ENCODE data around the gene MAMDC4.

MAMDC4 gene

DNA sequence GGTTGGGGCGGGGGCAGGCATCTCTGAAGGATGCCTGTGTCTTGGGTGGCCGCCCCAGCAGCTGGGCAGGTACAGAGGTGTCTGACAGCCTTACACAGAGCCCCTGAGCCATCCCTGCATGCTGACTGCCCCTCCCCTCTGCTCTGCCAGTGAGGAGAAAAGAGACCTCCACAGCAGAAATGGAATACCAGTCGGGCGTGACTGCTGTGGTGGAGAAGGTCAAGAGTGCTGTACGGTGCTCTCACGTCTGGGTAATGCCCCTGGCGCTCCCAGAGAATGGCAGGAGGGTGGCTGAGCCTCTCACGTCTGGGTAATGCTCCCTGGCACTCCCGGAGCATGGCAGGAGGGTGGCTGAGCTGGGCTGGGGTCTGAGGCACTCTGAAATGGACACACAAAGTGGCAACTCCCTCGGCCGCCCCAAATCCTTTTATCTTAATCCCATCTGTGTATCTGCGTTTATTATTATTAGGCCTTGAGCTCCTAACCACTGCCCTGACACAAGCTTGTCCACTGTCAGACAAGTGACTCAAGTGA lies 46.9 kb upstream of the MAMDC4 start:
- no peak overlapping the region for H3K4me2 ChIP-seq (ENCODE audit: low read length)
- no peak overlapping the region for H3K27ac ChIP-seq (ENCODE audit: low read depth, low read length)
- no peak for DNase-seq
- H2BK5ac ChIP-seq (ENCODE audit: low read depth, low read length, poor library complexity): no peak overlapping the region
- H3K79me2 ChIP-seq (ENCODE audit: control insufficient read depth, insufficient read depth, low read length, poor library complexity): peaks cover 17% of the 10 kb centered on the region
- H2AFZ ChIP-seq (ENCODE audit: insufficient read depth, low read length, poor library complexity): no peak overlapping the region
- no peak overlapping the region for H3K23ac ChIP-seq (ENCODE audit: low read length)
- WGBS (ENCODE audit: extremely low coverage, insufficient coverage, insufficient read length): no CpG with 5 or more reads among the region's 12 CpGs
- H2BK12ac ChIP-seq (ENCODE audit: low read length): no peak overlapping the region
- H2AK5ac ChIP-seq (ENCODE audit: low read length): no peak overlapping the region
- H3K79me1 ChIP-seq (ENCODE audit: low read length): peaks cover 21% of the 10 kb centered on the region
- no peaks in the 10 kb centered on the region for H3K9me3 ChIP-seq (ENCODE audit: insufficient read depth, low read depth, low read length)
- peaks cover 12 to 20% of the 10 kb centered on the region in 2 experiments for H3K36me3 ChIP-seq (ENCODE audit: control insufficient read depth in 1 of 2, insufficient read depth in 2 of 2, low read length in 2 of 2)
- H3K4me3 ChIP-seq (ENCODE audit: low read depth, low read length): no peak overlapping the region
- no peaks in the 10 kb centered on the region for H3K27me3 ChIP-seq (ENCODE audit: insufficient read depth, low read length)
- H3K9ac ChIP-seq (ENCODE audit: low read length): no peak overlapping the region
- H3K14ac ChIP-seq (ENCODE audit: low read length): no peak overlapping the region
- peaks cover 15 to 22% of the 10 kb centered on the region in 2 experiments for H3K4me1 ChIP-seq (ENCODE audit: control insufficient read depth in 1 of 2, insufficient read depth in 2 of 2, low read length in 2 of 2)
- H2BK120ac ChIP-seq (ENCODE audit: insufficient read depth, low read length, poor library complexity): no peak overlapping the region
- no peak overlapping the region for H4K8ac ChIP-seq (ENCODE audit: low read depth, low read length)
- no peak overlapping the region for H4K91ac ChIP-seq (ENCODE audit: low read depth, low read length)
- H3K4ac ChIP-seq (ENCODE audit: low read depth, low read length): no peak overlapping the region
- no peak overlapping the region for H3K18ac ChIP-seq (ENCODE audit: low read length)
- H4K12ac ChIP-seq (ENCODE audit: low read depth, low read length): no peak overlapping the region

DNA sequence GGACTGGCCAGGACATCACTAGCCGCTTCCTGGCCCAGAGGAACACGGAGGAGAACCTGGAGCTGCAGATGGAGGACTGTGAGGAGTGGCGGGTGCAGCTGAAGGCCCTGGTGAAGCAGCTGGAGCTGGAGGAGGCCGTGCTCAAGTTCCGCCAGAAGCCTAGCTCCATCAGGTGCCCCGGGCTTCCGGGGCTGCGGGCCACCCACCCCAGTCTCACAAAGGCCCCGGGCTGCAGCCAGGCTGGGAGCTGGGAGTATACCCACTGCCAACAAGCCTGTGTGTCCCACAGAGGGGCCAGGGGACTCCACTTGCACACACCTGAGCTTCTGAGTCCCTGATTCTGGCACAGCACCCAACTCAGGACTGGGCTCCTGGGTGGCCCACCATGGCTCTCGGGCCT lies 46.1 kb upstream of the MAMDC4 start:
- no CpG with 5 or more reads among the region's 10 CpGs for WGBS (ENCODE audit: extremely low coverage, insufficient coverage, insufficient read length)
- Histone ChIP-seq H3K14ac (ENCODE audit: low read length) (no peak overlapping the region), H2AFZ (ENCODE audit: insufficient read depth, low read length, poor library complexity) (no peak overlapping the region), H3K23ac (ENCODE audit: low read length) (no peak overlapping the region), H3K4ac (ENCODE audit: low read depth, low read length) (no peak overlapping the region), H3K79me2 (ENCODE audit: control insufficient read depth, insufficient read depth, low read length, poor library complexity) (peaks cover 17% of the 10 kb centered on the region), H3K27ac (ENCODE audit: low read depth, low read length) (no peak overlapping the region), H4K91ac (ENCODE audit: low read depth, low read length) (no peak overlapping the region), H3K79me1 (ENCODE audit: low read length) (peaks cover 17% of the 10 kb centered on the region), H3K4me1 (ENCODE audit: control insufficient read depth in 1 of 2, insufficient read depth in 2 of 2, low read length in 2 of 2) (peaks cover 12 to 17% of the 10 kb centered on the region in 2 experiments), H3K4me2 (ENCODE audit: low read length) (no peak overlapping the region), H3K4me3 (ENCODE audit: low read depth, low read length) (no peak overlapping the region), H3K9ac (ENCODE audit: low read length) (no peak overlapping the region), H2BK120ac (ENCODE audit: insufficient read depth, low read length, poor library complexity) (no peak overlapping the region), H4K8ac (ENCODE audit: low read depth, low read length) (no peak overlapping the region), H4K12ac (ENCODE audit: low read depth, low read length) (no peak overlapping the region), H3K18ac (ENCODE audit: low read length) (no peak overlapping the region), H2AK5ac (ENCODE audit: low read length) (no peak overlapping the region), H2BK12ac (ENCODE audit: low read length) (no peak overlapping the region), H3K36me3 (ENCODE audit: control insufficient read depth in 1 of 2, insufficient read depth in 2 of 2, low read length in 2 of 2) (peaks cover 13 to 24% of the 10 kb centered on the region in 2 experiments), H2BK5ac (ENCODE audit: low read depth, low read length, poor library complexity) (no peak overlapping the region), H3K27me3 (ENCODE audit: insufficient read depth, low read length) (no peaks in the 10 kb centered on the region), H3K9me3 (ENCODE audit: insufficient read depth, low read depth, low read length) (no peaks in the 10 kb centered on the region)
- no peak for DNase-seq

DNA sequence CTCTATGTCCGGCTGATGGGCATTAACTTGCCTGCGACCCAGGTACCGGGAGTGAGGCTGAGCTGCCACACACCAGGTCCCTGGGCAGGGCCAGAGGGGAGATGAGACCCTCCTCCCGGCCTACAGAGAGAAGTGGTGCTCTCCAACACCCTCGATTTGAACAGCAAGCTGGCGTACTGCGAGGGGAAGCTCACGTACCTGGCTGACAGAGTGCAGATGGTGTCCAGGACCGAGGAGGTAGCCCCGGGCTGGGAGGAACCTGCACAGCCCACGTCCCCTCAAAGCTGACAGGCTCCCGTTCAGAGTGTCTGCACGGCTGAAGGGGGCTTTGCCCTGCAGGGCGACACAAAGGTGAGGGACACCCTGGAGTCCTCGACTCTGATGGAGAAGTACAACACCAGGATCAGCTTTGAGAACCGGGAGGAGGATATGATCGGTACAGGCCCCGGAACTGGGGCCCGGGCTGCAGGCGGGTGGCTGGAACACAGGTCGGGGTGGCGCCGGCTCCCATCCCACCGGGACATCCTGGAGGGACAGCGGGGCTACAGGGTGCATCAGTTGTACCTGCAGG lies 45.4 kb upstream of the MAMDC4 start:
- Histone ChIP-seq H3K79me2 (ENCODE audit: control insufficient read depth, insufficient read depth, low read length, poor library complexity) (peaks cover 17% of the 10 kb centered on the region), H3K4me2 (ENCODE audit: low read length) (peak overlapping the region; percentile 68), H3K14ac (ENCODE audit: low read length) (peak overlapping the region; percentile 54), H3K27ac (ENCODE audit: low read depth, low read length) (no peak overlapping the region), H3K79me1 (ENCODE audit: low read length) (peaks cover 17% of the 10 kb centered on the region), H3K27me3 (ENCODE audit: insufficient read depth, low read length) (no peaks in the 10 kb centered on the region), H2BK5ac (ENCODE audit: low read depth, low read length, poor library complexity) (peak overlapping the region; percentile 22), H3K9me3 (ENCODE audit: insufficient read depth, low read depth, low read length) (no peaks in the 10 kb centered on the region), H3K4ac (ENCODE audit: low read depth, low read length) (peak overlapping the region; percentile 24), H3K36me3 (ENCODE audit: control insufficient read depth in 1 of 2, insufficient read depth in 2 of 2, low read length in 2 of 2) (peaks cover 16 to 27% of the 10 kb centered on the region in 2 experiments), H2AFZ (ENCODE audit: insufficient read depth, low read length, poor library complexity) (no peak overlapping the region), H3K9ac (ENCODE audit: low read length) (peak overlapping the region; percentile 36), H4K91ac (ENCODE audit: low read depth, low read length) (peak overlapping the region; percentile 80), H2BK120ac (ENCODE audit: insufficient read depth, low read length, poor library complexity) (no peak overlapping the region), H3K23ac (ENCODE audit: low read length) (no peak overlapping the region), H3K4me1 (ENCODE audit: control insufficient read depth in 1 of 2, insufficient read depth in 2 of 2, low read length in 2 of 2) (peaks cover 9 to 17% of the 10 kb centered on the region in 2 experiments), H3K4me3 (ENCODE audit: low read depth, low read length) (no peak overlapping the region), H4K8ac (ENCODE audit: low read depth, low read length) (peak overlapping the region; percentile 89), H3K18ac (ENCODE audit: low read length) (peak overlapping the region; percentile 62), H2AK5ac (ENCODE audit: low read length) (peak overlapping the region; percentile 14), H2BK12ac (ENCODE audit: low read length) (no peak overlapping the region), H4K12ac (ENCODE audit: low read depth, low read length) (peak overlapping the region; percentile 83)
- DNase-seq: no peak
- no CpG with 5 or more reads among the region's 25 CpGs for WGBS (ENCODE audit: extremely low coverage, insufficient coverage, insufficient read length)

DNA sequence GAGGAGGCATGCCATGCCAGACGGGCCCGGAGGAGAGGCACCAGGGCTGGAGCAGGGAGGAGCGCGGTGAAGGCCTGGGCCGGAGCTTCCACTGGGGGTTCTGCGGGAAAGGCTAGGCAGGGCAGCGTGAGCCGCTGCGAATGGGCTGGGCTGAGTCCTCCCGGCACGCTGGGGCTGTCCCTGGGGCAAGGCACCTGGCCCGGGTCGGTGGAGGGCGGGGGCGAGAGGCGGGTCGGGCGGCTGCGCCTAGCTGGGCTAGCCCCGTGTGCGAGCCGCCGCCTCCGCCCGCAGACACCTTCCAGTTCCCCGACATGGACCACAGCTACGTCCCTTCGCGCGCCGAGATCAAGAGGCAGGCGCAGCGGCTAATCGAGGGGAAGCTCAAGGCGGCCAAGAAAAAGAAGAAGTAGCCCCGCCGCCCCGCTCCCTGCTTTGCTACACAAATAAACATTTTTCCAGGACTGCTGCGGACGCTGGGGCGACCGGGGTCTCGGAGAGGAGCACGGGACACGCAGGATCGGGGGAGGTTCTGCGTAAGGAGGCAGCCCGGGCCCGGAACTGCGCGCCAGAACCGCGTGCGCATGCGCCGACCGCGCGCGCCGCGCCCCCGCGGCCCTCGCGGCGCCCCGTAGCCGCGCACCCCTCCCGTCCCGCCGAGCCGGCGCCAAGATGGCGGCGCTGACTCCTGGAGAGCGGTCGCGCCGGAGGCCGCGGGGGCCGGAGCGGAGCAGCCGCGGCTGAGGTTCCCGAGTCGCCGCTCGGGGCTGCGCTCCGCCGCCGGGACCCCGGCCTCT lies 44.7 kb upstream of the MAMDC4 start, which contains the start of gene RABL6:
TSS of gene RABL6 (plus strand) at position 668 of the 794 bp plus-strand sequence. CDS start 249 bp downstream, outside the sequence.
- peak within 1 kb of the TSS; percentile 90 for H3K4me3 ChIP-seq (ENCODE audit: low read depth, low read length)
- peak within 1 kb of the TSS; percentile 84 for H3K4ac ChIP-seq (ENCODE audit: low read depth, low read length)

More for the DNA sequence above, 44.7 kb upstream of the MAMDC4 start, which contains the start of gene RABL6:
- Histone ChIP-seq H3K9me3 (ENCODE audit: insufficient read depth, low read depth, low read length) (no peaks in the 10 kb centered on the region), H2BK12ac (ENCODE audit: low read length) (peak within 1 kb of the TSS; percentile 18), H2BK5ac (ENCODE audit: low read depth, low read length, poor library complexity) (peak within 1 kb of the TSS; percentile 76), H3K23ac (ENCODE audit: low read length) (no peak within 1 kb of the TSS), H3K4me1 (ENCODE audit: control insufficient read depth in 1 of 2, insufficient read depth in 2 of 2, low read length in 2 of 2) (peaks cover 9 to 17% of the 10 kb centered on the region in 2 experiments), H3K27me3 (ENCODE audit: insufficient read depth, low read length) (no peaks in the 10 kb centered on the region), H4K91ac (ENCODE audit: low read depth, low read length) (peak within 1 kb of the TSS; percentile 88), H2AFZ (ENCODE audit: insufficient read depth, low read length, poor library complexity) (peak within 1 kb of the TSS; percentile 75), H3K79me2 (ENCODE audit: control insufficient read depth, insufficient read depth, low read length, poor library complexity) (peaks cover 17% of the 10 kb centered on the region), H3K27ac (ENCODE audit: low read depth, low read length) (peak within 1 kb of the TSS; percentile 75), H2BK120ac (ENCODE audit: insufficient read depth, low read length, poor library complexity) (peak within 1 kb of the TSS; percentile 80), H3K36me3 (ENCODE audit: control insufficient read depth in 1 of 2, insufficient read depth in 2 of 2, low read length in 2 of 2) (peaks cover 16 to 27% of the 10 kb centered on the region in 2 experiments), H4K12ac (ENCODE audit: low read depth, low read length) (peak within 1 kb of the TSS; percentile 83), H3K18ac (ENCODE audit: low read length) (peak within 1 kb of the TSS; percentile 82), H4K8ac (ENCODE audit: low read depth, low read length) (peak within 1 kb of the TSS; percentile 89), H2AK5ac (ENCODE audit: low read length) (peak within 1 kb of the TSS; percentile 31), H3K14ac (ENCODE audit: low read length) (peak within 1 kb of the TSS; percentile 78), H3K9ac (ENCODE audit: low read length) (peak within 1 kb of the TSS; percentile 88), H3K79me1 (ENCODE audit: low read length) (peaks cover 17% of the 10 kb centered on the region), H3K4me2 (ENCODE audit: low read length) (peak within 1 kb of the TSS; percentile 87)
- WGBS (ENCODE audit: extremely low coverage, insufficient coverage, insufficient read length): no CpG with 5 or more reads among the region's 96 CpGs
- DNase-seq: peak; percentile 52 to 80

Data from trophoblast cell (in vitro differentiated cells and primary cell).